Measurements from ENCODE around the gene SSC5D.

The SSC5D gene

GRCh38 chr19:55539090-55539984 lies 51.1 kb downstream of the SSC5D start:
- no peak for DNase-seq

GRCh38 chr19:55540619-55541018 lies 52.4 kb downstream of the SSC5D start:
- DNase-seq: no peak

GRCh38 chr19:55541091-55541490 lies 52.9 kb downstream of the SSC5D start:
- no peak for DNase-seq

GRCh38 chr19:55542292-55542855 lies 54.1 kb downstream of the SSC5D start:
- DNase-seq: no peak

DNA sequence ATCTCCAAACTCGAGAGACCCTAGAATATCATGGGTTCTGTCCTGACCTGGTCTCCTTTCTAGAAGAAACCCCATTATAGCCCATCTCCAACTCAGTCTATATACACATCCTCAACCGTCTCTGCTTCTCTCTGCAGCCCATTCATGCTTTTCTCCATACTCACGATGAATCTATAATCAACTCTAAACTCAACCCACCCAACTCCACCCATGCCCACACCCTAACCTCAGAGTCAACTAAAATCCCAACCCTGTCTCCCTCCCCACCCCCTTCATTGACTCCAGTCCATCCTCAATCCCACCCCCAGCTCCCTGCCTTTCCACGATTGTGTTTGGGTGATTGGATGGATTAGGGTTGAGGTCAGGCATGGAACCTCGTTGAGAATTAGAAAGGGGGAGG lies 55.3 kb downstream of the SSC5D start:
- DNase-seq: no peak

DNA sequence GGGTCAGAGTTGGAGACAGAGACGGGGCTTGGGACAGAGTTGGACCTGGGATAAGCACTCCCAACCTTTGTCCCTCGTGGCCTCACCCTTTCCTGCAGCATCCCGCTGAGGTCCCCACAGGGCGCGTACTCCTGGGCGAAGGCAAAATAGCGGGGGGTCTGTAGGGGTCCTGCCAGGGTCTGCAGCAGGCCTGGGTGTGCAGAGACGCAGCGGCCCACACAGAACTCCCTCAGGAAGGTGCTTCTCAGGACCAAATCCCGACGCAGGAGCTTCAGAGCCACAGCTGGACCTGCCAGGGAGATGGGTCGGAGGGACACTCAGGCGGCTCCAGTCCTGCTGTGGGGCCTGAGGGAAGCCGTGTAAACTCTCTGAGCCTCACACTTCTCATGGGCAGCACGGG lies 55.8 kb downstream of the SSC5D start:
- no peak for DNase-seq

GRCh38 chr19:55544776-55545439 lies 56.7 kb downstream of the SSC5D start:
- no peak for DNase-seq

DNA sequence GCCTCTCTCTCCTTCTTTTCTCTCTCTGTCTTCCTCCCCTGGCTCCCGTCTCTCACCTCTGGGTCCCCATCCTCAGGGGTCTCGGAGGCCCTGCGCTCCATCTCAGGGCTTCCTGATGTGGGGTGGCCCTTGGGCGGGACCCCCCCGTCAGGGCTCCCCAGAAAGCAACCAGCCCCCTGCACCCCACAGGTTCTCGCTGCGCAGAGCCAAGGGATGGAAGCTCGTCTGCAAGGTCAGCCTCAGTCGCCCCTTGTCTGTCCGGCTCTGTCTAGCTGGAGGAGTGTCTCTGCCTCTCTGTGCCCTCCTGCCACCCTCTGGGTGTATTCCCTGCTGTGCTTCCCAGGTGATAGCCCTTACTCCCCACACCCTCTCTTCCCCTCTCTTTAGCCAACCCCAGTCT lies 57.2 kb downstream of the SSC5D start, which contains the start of gene SBK3:
Gene SBK3 (minus strand): TSS at position 101 of the 400 bp plus-strand sequence. CDS start 0 bp downstream, at position 101.
- DNase-seq: no peak

DNA sequence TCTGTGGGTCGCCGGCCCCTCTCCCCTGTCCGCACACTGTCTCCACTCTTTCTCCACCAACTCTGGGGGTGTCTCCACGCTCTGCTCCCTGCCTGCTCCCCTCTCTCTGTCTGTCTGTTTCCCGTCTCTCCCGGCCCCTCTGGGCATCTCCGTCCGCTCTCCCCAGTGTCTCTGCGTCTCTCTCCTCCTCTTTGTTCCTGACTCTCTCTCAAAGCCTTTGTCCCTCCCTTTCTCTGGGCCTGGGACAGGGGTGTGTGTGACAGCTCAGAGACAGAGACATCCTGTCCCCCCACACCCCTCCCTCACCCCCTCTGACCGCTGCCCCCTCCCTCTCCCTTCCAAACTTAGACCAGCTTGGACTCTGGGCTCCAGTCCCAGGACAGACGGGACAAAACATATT lies 57.8 kb downstream of the SSC5D start:
- no peak for DNase-seq

GRCh38 chr19:55546822-55547614 lies 58.8 kb downstream of the SSC5D start:
- DNase-seq: no peak

GRCh38 chr19:55549500-55550320 lies 61.5 kb downstream of the SSC5D start:
- no peak for DNase-seq

DNA sequence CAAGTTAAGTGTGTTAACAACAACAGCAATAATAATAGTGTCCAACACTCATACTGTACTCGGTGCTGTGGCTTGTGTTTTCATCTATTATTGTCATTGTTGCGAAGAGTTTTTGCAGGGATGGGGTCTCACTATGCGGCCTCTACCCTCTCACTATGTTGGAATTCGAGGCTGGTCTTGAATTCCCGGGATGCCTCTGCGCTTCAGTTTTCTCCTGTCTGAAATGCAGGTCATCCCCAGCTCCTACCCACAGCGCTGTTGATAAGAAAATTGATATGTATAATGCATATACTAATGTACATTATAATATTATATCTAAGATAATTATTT lies 62.0 kb downstream of the SSC5D start:
- no peak for DNase-seq

DNA sequence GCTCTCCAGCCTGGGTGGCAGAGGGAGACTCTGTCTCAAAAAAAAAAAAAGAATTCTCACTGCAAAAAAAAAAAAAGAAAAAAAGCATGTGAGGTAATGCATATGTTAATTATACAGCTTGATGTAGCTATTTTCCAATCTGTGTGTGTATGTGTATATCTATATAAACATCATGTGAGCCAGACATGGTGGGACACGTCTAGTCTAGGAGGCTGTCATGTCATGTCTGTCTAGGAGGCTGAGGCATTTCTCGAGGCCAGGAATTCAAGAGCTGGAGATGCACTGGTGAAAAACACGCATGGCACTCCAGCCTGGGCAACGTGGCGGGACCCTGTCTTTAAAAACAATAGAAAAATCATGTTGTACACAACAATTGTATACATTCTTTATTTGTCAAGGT lies 64.0 kb downstream of the SSC5D start:
- no peak for DNase-seq

DNA sequence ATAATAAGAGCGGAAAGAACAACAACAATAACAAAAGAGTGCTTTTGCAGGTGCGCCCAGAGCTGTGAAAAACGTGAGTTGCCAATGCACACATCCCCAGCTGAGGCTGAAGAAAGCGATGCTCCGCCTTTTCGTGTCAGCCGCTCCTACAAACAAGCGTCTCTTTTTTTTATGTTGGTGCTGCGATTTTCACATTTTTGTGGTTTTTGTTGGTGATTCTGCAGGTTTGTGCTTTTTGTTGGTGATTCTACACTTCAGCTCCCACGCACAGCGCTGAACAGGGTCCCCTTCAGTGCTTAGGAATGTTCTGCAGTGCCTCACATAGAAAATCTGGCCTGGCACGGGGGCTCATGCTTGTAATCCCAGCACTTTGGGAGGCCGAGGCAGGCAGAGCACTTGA lies 64.4 kb downstream of the SSC5D start:
- no peak for DNase-seq

DNA sequence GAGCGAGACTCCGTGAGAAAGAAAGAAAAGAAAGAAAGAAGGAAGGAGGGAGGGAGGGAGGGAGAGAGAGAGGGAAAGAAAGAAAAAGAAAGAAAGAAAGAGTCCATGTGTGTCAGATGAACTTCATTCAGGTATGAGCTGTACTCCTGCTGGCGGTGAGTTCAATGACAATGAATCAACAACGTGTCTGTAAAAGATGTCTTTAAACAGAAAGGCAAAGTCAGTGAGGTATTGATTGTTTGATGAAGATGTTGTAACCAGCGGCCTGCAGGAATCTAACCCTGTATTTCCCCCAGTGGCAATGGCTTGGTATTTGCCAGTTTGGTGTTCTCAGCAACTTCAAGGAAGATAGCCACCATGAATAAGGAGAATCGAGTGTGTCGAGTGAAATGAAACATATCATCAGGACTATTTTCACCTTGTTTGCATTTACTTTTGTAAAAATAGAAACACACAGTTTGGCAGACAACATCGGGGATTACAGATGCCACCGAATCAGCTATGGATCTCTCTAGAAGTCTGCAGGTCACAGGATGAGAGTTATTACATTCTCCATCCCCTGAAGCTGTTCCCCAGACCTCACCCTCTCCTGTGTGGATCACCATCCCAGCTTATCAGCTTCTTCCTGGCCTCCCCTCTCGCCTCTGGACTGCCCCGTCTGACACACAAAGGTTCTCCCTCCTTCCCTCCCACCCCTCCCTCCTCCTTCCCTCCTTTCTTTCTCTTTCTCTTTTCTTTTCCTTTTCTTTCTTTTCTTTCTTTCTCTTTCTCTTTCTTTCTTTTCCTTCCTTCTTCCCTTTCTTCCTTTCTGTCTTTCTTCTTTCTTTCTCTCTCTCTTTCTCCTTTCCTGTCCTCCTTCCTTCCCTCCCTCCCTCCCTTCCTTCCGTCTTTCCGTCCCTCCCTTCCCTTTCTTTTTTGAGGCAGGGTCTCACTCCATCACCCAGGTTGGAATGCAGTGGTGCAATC lies 65.3 kb downstream of the SSC5D start:
- no peak for DNase-seq

- no peak for DNase-seq
Observed at GRCh38 chr19:55554302-55554701, 66.1 kb downstream of the SSC5D start.

GRCh38 chr19:55554741-55555152 lies 66.5 kb downstream of the SSC5D start:
- no peak for DNase-seq

DNA sequence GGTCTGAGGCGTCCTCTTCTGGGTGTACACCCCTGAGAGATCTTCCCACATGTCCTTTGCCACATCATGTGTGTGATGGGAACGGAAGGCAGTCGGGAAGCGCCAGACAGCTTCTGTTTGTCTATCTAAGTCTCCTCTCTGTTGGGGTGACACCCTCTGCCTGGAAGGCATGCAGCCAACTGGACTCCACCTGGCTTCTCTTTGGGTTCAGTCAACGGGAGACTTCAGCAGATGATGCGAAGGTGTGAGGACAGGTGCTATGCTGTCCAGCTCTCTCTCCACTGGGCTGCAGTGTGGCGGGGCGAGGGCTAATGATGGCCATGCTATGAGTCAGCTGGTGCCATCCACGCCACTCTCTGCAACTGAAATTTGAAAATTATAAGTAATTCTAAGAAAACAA lies 71.4 kb downstream of the SSC5D start:
- DNase-seq: no peak

DNA sequence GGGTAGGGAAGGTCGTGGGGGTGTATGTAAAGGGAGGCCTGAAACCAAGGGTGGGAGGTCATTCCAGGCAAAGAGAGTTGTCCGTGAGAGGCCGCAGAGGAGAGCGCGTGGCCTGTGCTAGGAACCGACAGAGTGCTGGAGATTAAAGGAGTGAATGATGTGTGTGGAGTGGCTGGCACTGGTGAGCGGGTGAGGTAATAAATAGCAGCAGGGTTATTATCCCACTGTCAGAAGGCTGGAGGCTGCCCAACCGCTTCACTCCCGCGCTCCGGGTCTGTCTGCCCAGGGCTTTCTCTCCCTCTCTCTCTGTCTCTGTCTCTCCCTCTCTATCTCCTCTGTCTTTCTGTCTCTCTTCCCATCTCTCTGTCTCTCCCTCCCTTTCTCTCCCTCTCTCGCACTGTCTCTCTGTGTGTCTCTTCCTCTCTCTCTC lies 75.0 kb downstream of the SSC5D start:
- no peak for DNase-seq

- no peak for DNase-seq
Observed at GRCh38 chr19:55566823-55567222, 78.6 kb downstream of the SSC5D start.

All from CD4-positive, alpha-beta T cell treated with Interleukin-17A for 4 hours (primary cell).